Nucleus accumbens (tissue), 56 donors: ENCODE data around the gene ADD3.

Experiments
- DNase-seq, 56 donors: peaks; one replicate each; lab custom pipeline; 2025; lab: John Stamatoyannopoulos, UW

The ADD3 gene

DNA sequence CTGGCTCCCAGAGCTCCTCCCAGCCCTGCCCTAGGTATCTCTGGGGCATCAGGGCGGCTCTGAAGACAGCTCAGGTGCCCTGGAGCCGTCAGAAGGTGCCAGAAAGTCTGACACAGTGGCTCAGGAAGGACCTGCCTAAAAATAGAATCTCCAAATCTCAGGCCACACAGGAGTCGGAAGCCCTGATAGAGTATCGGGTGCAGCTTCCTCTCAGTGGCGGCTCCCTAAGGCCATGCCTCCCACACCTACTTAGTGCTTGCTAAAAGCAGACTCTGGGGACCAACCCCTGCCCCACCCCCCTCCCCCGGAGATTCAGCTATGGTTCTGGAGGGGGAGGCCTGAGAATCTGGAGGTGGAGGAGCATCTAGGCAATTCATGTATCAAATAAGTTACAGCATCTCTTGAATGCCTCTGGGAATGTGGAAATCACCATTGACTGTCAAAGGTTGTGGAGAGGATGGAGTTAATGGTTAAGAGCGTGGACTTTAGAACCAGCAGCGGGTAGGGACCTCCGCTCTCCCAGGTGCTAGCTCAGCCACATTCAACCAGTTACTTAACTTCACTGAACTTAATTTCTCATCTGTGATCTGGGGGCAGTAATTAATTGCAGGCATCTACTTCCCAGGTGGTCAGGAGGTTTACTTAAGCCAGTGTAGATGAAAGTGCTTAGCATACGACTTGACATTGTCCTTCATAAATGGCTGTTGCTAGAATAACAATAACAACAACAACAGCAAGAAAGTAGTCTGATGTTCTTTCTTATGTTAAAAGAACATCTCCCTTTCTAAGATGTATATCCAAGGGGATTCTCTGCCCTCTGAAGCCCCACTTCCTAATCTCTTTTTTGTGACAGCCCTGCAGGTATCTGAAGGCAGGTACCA, 161.1 kb downstream of the ADD3 start:
- peak in 1 of 56 donors; percentile 8 for DNase-seq

DNA sequence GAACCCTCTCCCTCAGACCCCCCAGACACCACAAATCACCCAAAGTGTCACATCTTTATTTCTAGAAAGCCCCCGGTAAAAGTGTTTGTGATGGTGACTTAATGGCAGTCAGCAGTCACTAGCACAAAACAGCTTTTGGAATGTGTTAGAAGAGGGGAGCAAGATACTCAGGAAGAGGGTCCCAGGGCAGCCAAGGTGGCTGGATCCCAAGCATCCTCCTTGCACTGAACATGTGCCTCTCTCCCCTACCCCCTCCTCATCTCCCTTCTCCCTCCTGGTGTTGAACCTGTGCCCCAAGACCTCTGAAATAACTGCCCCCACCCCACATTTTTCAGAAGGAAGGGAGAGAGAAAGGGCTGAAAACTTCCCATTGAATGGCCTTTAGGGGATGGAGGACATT, 161.8 kb downstream of the ADD3 start:
- no peak for DNase-seq

DNA sequence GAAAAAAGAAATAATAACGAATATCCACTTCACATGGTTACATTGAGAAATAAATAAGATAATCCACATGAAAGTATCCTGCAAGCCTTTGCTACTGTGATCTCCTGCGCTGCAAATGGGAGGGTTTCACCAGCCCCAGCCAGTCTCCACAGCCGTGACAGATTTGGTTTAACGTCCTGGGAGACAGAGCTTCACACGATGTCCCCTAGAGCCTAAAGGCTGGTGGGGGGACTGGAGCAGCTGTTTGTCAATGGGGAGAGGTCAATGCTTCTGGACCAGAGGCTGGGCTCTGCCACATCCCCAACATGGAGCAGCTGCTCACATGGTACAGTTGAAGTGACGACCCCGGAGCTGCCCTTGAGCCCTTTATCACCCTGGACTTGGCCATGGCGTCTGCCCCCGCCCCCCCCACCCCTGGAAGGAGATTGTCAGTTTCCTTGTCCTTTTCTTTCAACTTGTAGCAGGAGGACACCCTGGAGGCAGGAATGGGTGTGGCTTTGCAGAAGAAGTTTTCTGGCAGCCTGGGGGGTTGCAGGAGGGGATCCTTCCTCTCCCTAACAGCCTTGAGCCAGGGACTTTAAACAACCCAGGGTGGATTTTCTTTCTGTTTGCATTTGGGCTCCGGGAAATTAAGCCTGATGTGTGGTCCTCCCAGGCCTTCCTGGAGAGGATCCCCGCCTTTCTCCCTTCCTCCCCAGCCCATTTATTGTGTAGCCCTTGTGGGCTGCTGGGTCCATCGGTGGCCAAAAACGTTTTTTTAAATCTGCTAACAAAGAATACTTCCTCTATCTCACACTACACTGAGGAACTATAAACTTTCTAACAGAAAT, 162.6 kb downstream of the ADD3 start:
- no peak for DNase-seq

DNA sequence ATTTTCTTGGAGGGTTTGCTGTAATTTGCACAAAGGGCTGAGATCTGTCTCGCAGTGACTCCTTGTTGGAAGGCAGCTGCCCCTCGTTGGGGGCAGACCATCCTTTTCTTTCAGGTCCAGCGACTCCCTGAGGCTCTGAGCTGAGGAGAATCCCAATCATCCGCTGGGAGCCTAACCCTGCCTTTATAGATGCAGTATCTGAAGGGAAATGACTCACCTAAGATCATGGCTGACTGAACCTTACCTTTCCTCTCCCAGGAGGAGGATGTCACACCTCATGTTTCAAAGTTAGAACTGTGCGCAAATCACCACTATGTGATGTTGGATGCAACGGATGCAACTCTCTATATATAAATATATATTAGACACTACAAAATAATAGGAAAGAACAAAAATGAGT, 163.2 kb downstream of the ADD3 start:
- no peak for DNase-seq

DNA sequence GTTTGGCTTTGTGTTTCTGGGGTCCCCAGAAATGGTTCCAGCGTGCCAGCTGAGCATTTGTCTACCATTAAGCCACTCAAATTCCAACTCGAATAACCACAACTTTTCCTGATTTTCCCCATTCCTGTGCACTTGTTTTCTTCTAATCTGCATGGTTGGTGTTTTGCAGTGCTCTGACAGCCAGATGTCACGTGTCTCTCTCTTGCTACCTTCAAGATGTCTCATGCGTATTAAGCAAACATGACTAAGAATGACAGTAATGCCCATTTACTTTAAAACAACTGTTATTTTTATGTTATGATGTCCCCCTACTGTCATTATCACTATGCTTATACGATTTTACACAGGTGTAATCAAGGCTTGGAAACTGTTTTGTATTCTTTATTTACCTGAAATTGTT, 164.4 kb downstream of the ADD3 start:
- DNase-seq, result no peak

DNA sequence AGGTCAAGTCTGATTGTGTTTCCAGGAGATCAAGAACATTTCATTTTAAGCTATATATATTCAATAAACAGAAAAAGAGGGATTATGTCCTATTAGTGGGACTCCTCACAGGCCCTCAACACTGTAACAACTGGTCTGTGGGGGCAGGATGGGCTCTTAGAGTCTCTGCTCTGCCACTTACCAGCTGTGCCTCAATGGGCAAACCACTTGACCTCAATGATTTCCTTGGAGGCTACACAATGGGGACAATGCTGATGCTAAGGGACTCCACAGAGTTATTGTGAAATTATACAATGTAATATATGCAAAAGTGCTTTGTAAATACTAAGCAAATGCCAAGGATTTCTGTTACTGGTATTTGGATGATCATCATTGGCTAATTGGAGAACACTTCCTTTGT, 166.4 kb downstream of the ADD3 start:
- DNase-seq, result no peak

DNA sequence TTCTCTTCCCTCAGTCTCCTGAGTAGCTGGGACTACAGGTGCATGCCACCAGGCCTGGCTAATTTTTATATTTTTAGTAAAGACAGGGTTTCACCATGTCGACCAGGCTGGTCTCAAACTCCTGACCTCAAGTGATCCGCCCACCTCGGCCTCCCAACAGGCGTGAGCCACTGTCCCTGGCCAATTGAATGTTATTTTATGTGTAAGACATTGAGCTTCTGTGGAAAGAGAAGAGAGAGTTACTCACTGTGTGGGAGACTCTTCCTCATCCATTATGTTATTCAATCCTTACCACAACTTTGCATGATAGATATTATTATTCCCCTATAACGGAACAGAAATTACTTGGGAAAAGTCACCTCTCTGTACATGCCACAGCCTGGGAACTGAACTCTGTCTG, 167.0 kb downstream of the ADD3 start:
- no peak for DNase-seq

DNA sequence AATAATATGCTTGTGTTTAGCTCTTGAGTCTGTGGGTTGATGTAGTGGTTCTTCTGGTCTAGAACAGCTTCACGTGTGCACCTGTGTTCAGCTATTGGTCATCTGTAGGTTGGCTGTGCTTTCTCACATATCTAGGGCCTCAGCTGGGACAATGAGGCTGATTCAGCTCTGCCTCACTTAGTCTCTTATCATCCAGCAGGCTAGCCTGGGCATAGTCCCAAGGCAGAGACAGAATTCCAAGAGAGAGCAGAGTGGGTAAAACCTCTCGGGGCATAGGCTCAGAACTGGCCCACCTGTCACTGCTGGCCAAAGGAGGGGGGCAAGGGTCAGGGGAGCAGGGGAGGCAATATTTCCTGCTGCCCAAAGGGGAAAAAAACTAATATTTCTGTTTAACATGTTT, 167.6 kb downstream of the ADD3 start:
- DNase-seq, result no peak

DNA sequence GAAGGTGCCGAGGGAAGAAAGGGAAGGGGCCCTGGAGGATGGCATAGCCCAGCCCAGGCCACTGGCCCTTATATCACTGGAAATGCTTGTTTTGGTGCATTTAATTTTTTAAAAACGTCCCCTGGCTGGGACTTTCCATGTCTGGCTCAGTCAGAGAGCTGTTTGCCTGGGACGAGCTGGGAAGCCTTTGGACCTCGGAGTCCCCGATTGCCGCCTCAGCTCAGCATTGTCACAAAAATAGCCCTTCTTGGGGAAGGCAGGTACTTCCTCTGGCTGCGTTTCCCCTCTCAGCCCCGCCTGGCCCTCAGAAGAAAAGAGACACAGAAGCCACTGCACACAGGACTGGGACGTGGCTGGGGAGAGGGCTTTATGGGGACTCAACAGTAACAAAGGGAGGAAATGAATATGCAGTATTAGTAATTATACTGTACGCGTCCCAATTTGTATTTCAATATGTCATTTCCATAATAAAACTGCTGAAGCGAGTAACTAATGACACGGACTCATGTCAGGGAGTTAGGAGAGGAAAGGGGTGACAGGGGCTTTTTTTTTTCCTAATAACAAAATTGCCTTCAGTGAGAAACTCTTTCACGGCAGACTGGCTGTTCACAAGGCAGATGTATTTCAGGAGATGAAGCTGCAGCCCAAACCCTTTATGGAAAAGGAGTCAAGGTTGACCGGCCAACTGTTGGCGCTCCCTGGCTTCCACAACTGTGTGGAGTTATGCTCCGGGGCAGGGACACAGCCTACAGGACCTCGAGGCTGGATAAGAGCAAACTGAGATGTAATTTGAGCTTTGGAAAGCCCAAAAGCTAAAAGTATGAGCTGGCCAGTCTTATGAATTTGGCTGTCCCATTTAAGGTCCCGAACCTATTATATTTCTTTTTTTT, 168.6 kb downstream of the ADD3 start:
- no peak for DNase-seq

DNA sequence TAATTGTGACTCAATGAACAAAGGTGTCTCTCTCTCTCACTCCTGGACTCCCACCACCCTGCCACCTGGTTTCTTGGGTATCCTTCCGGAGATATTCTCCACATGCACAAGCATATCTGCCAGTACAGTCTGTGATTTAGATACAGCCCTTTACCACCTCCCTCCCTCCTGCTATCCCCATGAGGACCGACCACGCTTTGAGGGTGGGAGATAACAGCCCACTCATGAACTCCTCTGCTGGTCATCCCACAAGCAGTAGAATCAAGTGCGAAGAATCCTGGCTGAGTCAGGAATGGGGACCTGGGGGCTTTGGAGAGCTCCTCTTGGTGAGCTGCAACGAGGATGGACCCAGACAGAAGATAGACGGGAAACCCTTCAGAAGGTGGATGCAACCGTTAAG, 171.4 kb downstream of the ADD3 start:
- DNase-seq, result no peak

DNA sequence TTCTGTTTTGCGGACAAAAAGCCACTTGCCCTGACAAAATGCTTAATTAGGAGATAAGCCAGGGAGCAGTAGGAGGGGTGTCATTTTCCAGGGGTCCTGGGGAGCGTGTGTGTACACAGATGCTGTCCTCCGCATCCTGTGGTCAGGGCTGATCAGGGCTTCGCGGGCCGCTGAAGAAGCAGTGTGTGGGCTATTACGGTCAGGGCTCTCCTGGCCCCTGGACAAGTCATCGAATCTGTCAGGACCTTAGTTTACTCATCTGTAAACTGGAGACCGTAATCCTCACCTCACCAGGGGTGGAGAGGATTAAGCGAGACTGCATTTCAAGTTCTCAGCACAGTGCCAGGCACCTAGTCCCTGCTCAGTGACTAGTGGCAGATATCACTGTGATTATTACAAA, 173.7 kb downstream of the ADD3 start:
- no peak for DNase-seq

DNA sequence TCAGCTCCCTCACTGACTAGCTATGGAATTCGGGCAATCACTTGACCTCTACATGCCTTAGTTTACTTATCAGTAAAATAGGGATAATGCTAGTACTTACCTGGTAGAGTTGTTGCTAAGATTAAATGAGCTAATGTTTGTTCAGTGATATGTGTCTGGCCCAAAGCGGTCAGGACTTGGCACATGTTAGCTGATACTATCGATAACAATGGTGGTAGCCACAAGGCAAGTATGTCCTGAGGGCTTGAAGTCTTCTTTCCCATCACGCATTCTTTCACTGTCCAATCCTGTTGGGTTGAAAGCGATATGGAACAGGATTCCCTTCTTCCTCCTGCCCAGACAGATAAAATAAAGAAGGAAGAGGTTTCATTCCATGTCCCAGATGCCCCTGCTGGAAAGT, 174.1 kb downstream of the ADD3 start:
- no peak for DNase-seq

DNA sequence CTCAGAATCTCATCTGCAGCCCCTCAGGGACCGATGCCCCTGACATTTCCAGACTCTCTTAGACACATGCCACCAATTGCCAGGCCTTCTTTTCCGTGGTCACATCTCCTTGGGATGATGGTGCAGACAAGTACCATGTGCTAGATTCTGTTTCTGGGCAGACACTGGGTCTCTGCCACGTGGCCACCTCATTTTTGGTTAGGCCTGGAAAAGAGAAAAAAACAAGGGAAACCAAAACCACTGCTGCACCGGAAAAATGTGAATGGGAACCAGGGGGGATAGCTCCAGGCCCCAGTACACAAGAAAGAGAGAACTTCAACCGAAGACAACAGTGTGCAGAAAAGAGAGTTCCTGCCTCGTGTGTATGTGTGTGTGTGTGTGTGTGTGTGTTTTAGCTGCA, 176.6 kb downstream of the ADD3 start:
- no peak for DNase-seq
